ENCODE data around the gene MAGEB17.
"Not testable (repeated sequence)": the region's sequence is repeated elsewhere in the genome, so short reads cannot be mapped to it uniquely, and the experiment has no call there.

Gene MAGEB17

GRCh38 chrX:16167181-16167580 lies at the start of gene MAGEB17:
TSS of gene MAGEB17 (plus strand) at chrX:16167481. CDS start at chrX:16170383, 2,902 bp downstream.
- DNase-seq (ENCODE audit: low read depth in 3 of 3), result no peak

- no peak for DNase-seq (ENCODE audit: low read depth in 3 of 3)
These were observed 47.7 kb upstream of the MAGEB17 start for GRCh38 chrX:16119353-16120220.

GRCh38 chrX:16120431-16120830 lies 46.9 kb upstream of the MAGEB17 start:
- no peak for DNase-seq (ENCODE audit: low read depth in 3 of 3)

- peak; percentile 6 to 58 (median 9) for DNase-seq (ENCODE audit: low read depth in 3 of 3)
These were observed 44.0 kb upstream of the MAGEB17 start, which contains the start of gene GRPR for GRCh38 chrX:16123222-16123786. TSS of gene GRPR (plus strand) at chrX:16123565. CDS start at chrX:16123954, 389 bp downstream.

- no peak for DNase-seq (ENCODE audit: low read depth in 3 of 3)
These were observed 43.1 kb upstream of the MAGEB17 start for GRCh38 chrX:16124201-16124600.

GRCh38 chrX:16125520-16126149 lies 41.6 kb upstream of the MAGEB17 start:
- DNase-seq (ENCODE audit: low read depth in 3 of 3), result no peak

- DNase-seq (ENCODE audit: low read depth in 3 of 3), result no peak
These were observed 36.6 kb upstream of the MAGEB17 start for GRCh38 chrX:16130707-16131106.

- DNase-seq (ENCODE audit: low read depth in 3 of 3), result no peak
These were observed 32.3 kb upstream of the MAGEB17 start for GRCh38 chrX:16134936-16135335.

- no peak for DNase-seq (ENCODE audit: low read depth in 3 of 3)
These were observed 31.2 kb upstream of the MAGEB17 start for GRCh38 chrX:16136080-16136479.

- DNase-seq (ENCODE audit: low read depth in 3 of 3), result no peak
These were observed 29.7 kb upstream of the MAGEB17 start for GRCh38 chrX:16137416-16138107.

GRCh38 chrX:16138108-16138427 lies 29.2 kb upstream of the MAGEB17 start:
- DNase-seq (ENCODE audit: low read depth in 3 of 3), result no peak

GRCh38 chrX:16140448-16140847 lies 26.8 kb upstream of the MAGEB17 start:
- DNase-seq (ENCODE audit: low read depth in 3 of 3), result no peak

- DNase-seq (ENCODE audit: low read depth in 3 of 3), result no peak
These were observed 26.3 kb upstream of the MAGEB17 start for GRCh38 chrX:16140983-16141382.

- DNase-seq (ENCODE audit: low read depth in 3 of 3), result no peak
These were observed 25.6 kb upstream of the MAGEB17 start for GRCh38 chrX:16141422-16142245.

GRCh38 chrX:16142246-16142558 lies 25.1 kb upstream of the MAGEB17 start:
- no peak for DNase-seq (ENCODE audit: low read depth in 3 of 3)

- no peak for DNase-seq (ENCODE audit: low read depth in 3 of 3)
These were observed 23.3 kb upstream of the MAGEB17 start for GRCh38 chrX:16143968-16144367.

- DNase-seq (ENCODE audit: low read depth in 3 of 3), result no peak
These were observed 22.9 kb upstream of the MAGEB17 start for GRCh38 chrX:16144420-16144819.

GRCh38 chrX:16145093-16145492 lies 22.2 kb upstream of the MAGEB17 start:
- DNase-seq (ENCODE audit: low read depth in 3 of 3), result not testable (repeated sequence)

GRCh38 chrX:16145656-16146055 lies 21.6 kb upstream of the MAGEB17 start:
- no peak for DNase-seq (ENCODE audit: low read depth in 3 of 3)

GRCh38 chrX:16148896-16149295 lies 18.4 kb upstream of the MAGEB17 start:
- DNase-seq (ENCODE audit: low read depth in 3 of 3), result no peak

- no peak for DNase-seq (ENCODE audit: low read depth in 3 of 3)
These were observed 11.6 kb upstream of the MAGEB17 start for GRCh38 chrX:16155581-16156096.
